Ovary (tissue), 3 donors: ENCODE results near the gene PRPF19.

Experiments
- EP300 ChIP-seq: sonication (generic); formaldehyde crosslinking; IDR thresholded peaks from one replicate; pipeline ENCODE4 v1.6.1; 2017; ENCODE audit warnings: antibody characterized with exemption
- POLR2A ChIP-seq: fragments of 450-650 bp; IDR thresholded peaks from one replicate; pipeline ENCODE4 v1.6.1; 2017; ENCODE audit warnings: antibody characterized with exemption, mild to moderate bottlenecking, moderate library complexity
- TF ChIP-seq, protein P1 (sequence below), 3 donors: fragments of 450-650 bp in 2 of 3; fragments of 200-600 bp in 1 of 3; IDR thresholded peaks; one replicate each; pipeline versions ENCODE4 v1.5.1 to v1.8.0; 2016 to 2022; ENCODE audit warnings: antibody characterized with exemption in 3 of 3, mild to moderate bottlenecking in 1 of 3
- donor health status: DM: no; HTN: no; CAD: no.

DNA sequence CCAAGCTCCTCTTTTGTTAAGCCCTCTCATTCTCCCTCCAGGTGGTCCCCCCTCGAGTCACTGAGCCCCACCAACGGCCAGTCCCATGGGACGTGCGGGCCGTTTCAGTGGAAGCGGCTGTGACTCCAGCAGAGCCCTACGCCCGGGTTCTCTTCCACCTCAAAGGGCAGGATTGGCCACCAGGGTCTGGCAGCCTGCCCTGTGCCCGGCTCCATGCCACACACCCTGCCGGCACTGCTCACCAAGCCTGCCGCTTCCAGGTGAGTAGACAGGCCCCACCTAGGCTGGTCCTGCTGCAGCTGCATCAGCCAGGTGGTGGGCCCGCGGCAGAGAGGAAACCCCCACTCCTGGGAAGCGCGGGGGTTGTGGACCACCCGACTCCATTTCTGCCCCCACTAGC is 21.2 kb upstream of the PRPF19 start:
- TF ChIP-seq EP300 (no peak), POLR2A (no peak)
- TF ChIP-seq, protein P1, sequence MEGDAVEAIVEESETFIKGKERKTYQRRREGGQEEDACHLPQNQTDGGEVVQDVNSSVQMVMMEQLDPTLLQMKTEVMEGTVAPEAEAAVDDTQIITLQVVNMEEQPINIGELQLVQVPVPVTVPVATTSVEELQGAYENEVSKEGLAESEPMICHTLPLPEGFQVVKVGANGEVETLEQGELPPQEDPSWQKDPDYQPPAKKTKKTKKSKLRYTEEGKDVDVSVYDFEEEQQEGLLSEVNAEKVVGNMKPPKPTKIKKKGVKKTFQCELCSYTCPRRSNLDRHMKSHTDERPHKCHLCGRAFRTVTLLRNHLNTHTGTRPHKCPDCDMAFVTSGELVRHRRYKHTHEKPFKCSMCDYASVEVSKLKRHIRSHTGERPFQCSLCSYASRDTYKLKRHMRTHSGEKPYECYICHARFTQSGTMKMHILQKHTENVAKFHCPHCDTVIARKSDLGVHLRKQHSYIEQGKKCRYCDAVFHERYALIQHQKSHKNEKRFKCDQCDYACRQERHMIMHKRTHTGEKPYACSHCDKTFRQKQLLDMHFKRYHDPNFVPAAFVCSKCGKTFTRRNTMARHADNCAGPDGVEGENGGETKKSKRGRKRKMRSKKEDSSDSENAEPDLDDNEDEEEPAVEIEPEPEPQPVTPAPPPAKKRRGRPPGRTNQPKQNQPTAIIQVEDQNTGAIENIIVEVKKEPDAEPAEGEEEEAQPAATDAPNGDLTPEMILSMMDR (IDR thresholded peaks at IDR 0.05), result no peak
